GM18907 (cell line): ENCODE data around the gene CYP2W1.
"Not testable (repeated sequence)": the region's sequence is repeated elsewhere in the genome, so short reads cannot be mapped to it uniquely, and the experiment has no call there.

ENCODE experiments used
- ATAC-seq: cut with Tn5 transposase; IDR thresholded peaks from one replicate; pipeline ENCODE4 v1.9.1; 2021; ENCODE audit warnings: mild to moderate bottlenecking, moderate library complexity; ENCODE audit not compliant: unreplicated experiment

CYP2W1 gene

GRCh38 chr7:996079-996872 is 13.3 kb downstream of the CYP2W1 start:
- ATAC-seq = no peak

GRCh38 chr7:997404-998395 is 14.7 kb downstream of the CYP2W1 start:
- no peak for ATAC-seq

- no peak for ATAC-seq
Measured at GRCh38 chr7:999149-999879, 16.3 kb downstream of the CYP2W1 start.

GRCh38 chr7:999941-1000935 is 17.3 kb downstream of the CYP2W1 start:
- ATAC-seq = no peak

GRCh38 chr7:1001069-1001770 is 18.2 kb downstream of the CYP2W1 start:
- not testable (repeated sequence) for ATAC-seq

- not testable (repeated sequence) for ATAC-seq
Measured at GRCh38 chr7:1002026-1002425, 19.0 kb downstream of the CYP2W1 start.

- not testable (repeated sequence) for ATAC-seq
Measured at GRCh38 chr7:1002445-1002844, 19.5 kb downstream of the CYP2W1 start.

- ATAC-seq = no peak
Measured at GRCh38 chr7:1004018-1004852, 21.3 kb downstream of the CYP2W1 start.

GRCh38 chr7:1005303-1005702 is 22.3 kb downstream of the CYP2W1 start:
- no peak for ATAC-seq

- ATAC-seq = no peak
Measured at GRCh38 chr7:1007901-1008300, 24.9 kb downstream of the CYP2W1 start.

- ATAC-seq = no peak
Measured at GRCh38 chr7:1008733-1009363, 25.9 kb downstream of the CYP2W1 start.

GRCh38 chr7:1009747-1010146 is 26.8 kb downstream of the CYP2W1 start:
- ATAC-seq = no peak

GRCh38 chr7:1010226-1010625 is 27.2 kb downstream of the CYP2W1 start:
- no peak for ATAC-seq

- ATAC-seq = no peak
Measured at GRCh38 chr7:1011297-1012003, 28.5 kb downstream of the CYP2W1 start.

- no peak for ATAC-seq
Measured at GRCh38 chr7:1012004-1012715, 29.2 kb downstream of the CYP2W1 start.

GRCh38 chr7:1012716-1013095 is 29.7 kb downstream of the CYP2W1 start:
- no peak for ATAC-seq

- ATAC-seq = no peak
Measured at GRCh38 chr7:1013581-1013980, 30.6 kb downstream of the CYP2W1 start.
